Heart right ventricle (tissue), 16 donors: ENCODE data around the gene EMC1. TPM values are rescaled to one million over a fixed set of nuclear protein-coding genes. Genes with fewer than 3 reads are reported as not detected.

Experiments used
- ATAC-seq, 8 donors: fragments of 200-7000 bp; cut with Tn5 transposase; one replicate each; pipeline ENCODE4 v1.9.1; 2020; ENCODE audit warnings: mild to moderate bottlenecking in 8 of 8, moderate library complexity in 8 of 8, moderate number of reproducible peaks in 1 of 8
- DNase-seq, 2 donors: peaks; one replicate each; pipeline ENCODE4 v3.0.0-alpha.2; 2020
- H3K27ac ChIP-seq, 10 donors: fragments of 200-600 bp; sonication (generic) in 2 of 10; one replicate each; pipeline versions ENCODE4 v1.5.0 to v1.8.0; 2020 to 2022; ENCODE audit warnings: mild to moderate bottlenecking in 3 of 10
- H3K27me3 ChIP-seq, 7 donors: fragments of 200-600 bp; one replicate each; pipeline ENCODE4 v1.8.0; 2021 to 2022; ENCODE audit warnings: mild to moderate bottlenecking in 2 of 7
- H3K36me3 ChIP-seq, 9 donors: fragments of 200-600 bp; sonication (generic) in 1 of 9; one replicate each; pipeline versions ENCODE4 v1.5.0 to v1.8.0; 2020 to 2022; ENCODE audit warnings: mild to moderate bottlenecking in 2 of 9
- H3K4me1 ChIP-seq, 9 donors: fragments of 200-600 bp; sonication (generic) in 1 of 9; one replicate each; pipeline versions ENCODE4 v1.5.0 to v1.8.0; 2020 to 2022; ENCODE audit warnings: mild to moderate bottlenecking in 4 of 9
- H3K4me3 ChIP-seq, 10 donors: fragments of 200-600 bp; sonication (generic) in 2 of 10; one replicate each; pipeline versions ENCODE4 v1.5.0 to v1.8.0; 2020 to 2022; ENCODE audit warnings: mild to moderate bottlenecking in 7 of 10, moderate library complexity in 2 of 10
- H3K9me3 ChIP-seq, 11 donors: fragments of 200-600 bp in 10 of 11; sonication (generic) in 2 of 11; one replicate each; pipeline versions ENCODE4 v1.5.0 to v1.8.0; 2013 to 2022; ENCODE audit warnings: mild to moderate bottlenecking in 2 of 11, control low read depth in 1 of 11, moderate library complexity in 1 of 11
- WGBS, 2 donors: extraction: QIAGEN DNeasy Blood & Tissue Kit; methylation state at CpG; one replicate each; pipeline ENCODE4 v1.1.7; 2013; ENCODE audit warnings: inconsistent platforms in 1 of 2; 5-methylcytosine and 5-hydroxymethylcytosine counted together
- intact Hi-C, 10 donors: fragments of 100-400 bp; cut with DNase I; formaldehyde crosslinking; loops; one replicate each; pipeline versions ENCODE4 v1.11.1 to v1.14.2; 2022
- polyA plus RNA-seq, 2 donors: library from polyadenylated mRNA; stranded (reverse); fragments of 200-250 nt; gene quantifications; one replicate each; pipeline ENCODE4 v1.2.3, GENCODE V29; 2013
- total RNA-seq, 10 donors: library from RNA; stranded (reverse); fragmentation: NEBNext Ultra II Directional in 3 of 10; extraction: Animal tissue kit (Norgen Biotek cat#: 25700) in 3 of 10; gene quantifications; one replicate each; pipeline versions ENCODE4 v1.2.1 to v1.2.4, GENCODE V29; 2021 to 2023
- TF ChIP-seq, protein P1 (sequence below), 9 donors: fragments of 200-600 bp; sonication (generic) in 2 of 9; IDR thresholded peaks; one replicate each; pipeline versions ENCODE4 v1.5.0 to v1.8.0; 2021 to 2022; ENCODE audit warnings: antibody characterized with exemption in 9 of 9, mild to moderate bottlenecking in 5 of 9, moderate library complexity in 1 of 9
- donor health status: Arrhythmogenic right ventricular cardiomyopathy.
- donor health status: ischemic (EF 13 %, LVEDD 7.1; RV severe dilation, severe dysfunction).
- donor health status: healthy with polysubstance abuse.
- donor health status: DM: no; HTN: yes; CAD: no.
- donor health status: DM: no; HTN: no; CAD: no.
- donor health status: ischemic (EF 25% LVEDD 6.9; RV normal size, moderate dysfunction).
- donor health status: ischemic (EF 25% LVEDD 5.7; RV mildly dilated, moderate dysfunction).
- donor health status: healthy.
- donor health status: DM: yes; HTN: yes; CAD: no.
- donor health status: Ischemic cardiomyopathy.
- donor health status: ischemic (EF 35%, LVEDD 5.7; RV mildly dilated, moderate dysfunction).
- donor health status: nonischemic (EF 11% LVEDD 7.7; RV severe dilation, severe dysfunction).
- donor health status: DM: yes; HTN: yes; CAD: no.
- donor health status: PGD.
- donor health status: ischemic (EF 29% LVEDD 5.4; RV normal size, mild dysfunction).
- donor health status: nonischemic (EF 23%, LVEDD 6.1; RV moderate dilation, normal function).

EMC1 gene
- total and polyA plus RNA-seq, 12 donors: 14.9 to 33.2 (median 27.3) TPM

DNA sequence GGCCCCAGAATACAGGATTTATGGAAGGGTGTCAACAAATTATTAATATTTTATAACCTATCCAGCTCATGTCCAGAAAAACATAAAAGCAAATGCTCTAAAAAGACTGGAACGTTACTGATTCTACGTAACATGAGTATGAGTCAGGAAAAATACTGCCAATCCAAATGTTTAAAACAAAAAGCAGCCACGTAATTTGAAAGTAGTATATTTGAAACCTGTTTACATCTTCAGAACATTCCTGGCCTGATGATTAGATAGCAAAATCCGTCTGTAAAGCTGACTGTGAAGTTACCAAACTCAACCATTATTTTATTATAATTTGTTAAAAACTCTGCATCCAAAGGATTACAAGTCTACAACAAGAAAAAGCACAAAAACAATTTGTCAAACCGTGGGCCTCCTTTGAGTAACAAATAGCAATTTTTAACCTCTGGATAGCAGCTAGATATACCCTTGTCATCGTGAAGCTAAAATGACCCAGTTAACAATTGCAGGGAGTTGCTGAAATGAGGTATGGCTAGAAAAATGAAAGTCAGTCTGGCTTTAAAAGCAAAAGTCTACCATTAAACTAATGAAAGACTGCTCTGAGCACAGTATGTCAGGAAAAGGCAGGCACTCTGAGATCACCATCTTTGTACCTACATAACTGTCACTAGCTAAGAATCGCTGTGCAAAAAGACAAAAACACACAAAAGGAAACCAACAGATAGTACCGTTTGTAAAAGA, 42.5 kb downstream of the EMC1 start:
- TF ChIP-seq, protein P1, sequence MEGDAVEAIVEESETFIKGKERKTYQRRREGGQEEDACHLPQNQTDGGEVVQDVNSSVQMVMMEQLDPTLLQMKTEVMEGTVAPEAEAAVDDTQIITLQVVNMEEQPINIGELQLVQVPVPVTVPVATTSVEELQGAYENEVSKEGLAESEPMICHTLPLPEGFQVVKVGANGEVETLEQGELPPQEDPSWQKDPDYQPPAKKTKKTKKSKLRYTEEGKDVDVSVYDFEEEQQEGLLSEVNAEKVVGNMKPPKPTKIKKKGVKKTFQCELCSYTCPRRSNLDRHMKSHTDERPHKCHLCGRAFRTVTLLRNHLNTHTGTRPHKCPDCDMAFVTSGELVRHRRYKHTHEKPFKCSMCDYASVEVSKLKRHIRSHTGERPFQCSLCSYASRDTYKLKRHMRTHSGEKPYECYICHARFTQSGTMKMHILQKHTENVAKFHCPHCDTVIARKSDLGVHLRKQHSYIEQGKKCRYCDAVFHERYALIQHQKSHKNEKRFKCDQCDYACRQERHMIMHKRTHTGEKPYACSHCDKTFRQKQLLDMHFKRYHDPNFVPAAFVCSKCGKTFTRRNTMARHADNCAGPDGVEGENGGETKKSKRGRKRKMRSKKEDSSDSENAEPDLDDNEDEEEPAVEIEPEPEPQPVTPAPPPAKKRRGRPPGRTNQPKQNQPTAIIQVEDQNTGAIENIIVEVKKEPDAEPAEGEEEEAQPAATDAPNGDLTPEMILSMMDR (IDR thresholded peaks at IDR 0.05): no peak
- Histone ChIP-seq H3K27ac (peak overlapping the region in 9 of 10 donors; percentile 90 to 97 (median 95)), H3K4me1 (peaks cover 15 to 84% (median 73%) of the 10 kb centered on the region in 9 donors), H3K27me3 (no peaks in the 10 kb centered on the region), H3K4me3 (peak overlapping the region; percentile 70 to 94 (median 90)), H3K9me3 (no peaks in the 10 kb centered on the region), H3K36me3 (peaks cover 0 to 12% (median 0%) of the 10 kb centered on the region in 9 donors)
- no peak for ATAC-seq
- 17% methylated on average over 8 of the region's 8 CpGs for WGBS, 2 donors
- DNase-seq: no peak
- intact Hi-C loops: no loop called here

DNA sequence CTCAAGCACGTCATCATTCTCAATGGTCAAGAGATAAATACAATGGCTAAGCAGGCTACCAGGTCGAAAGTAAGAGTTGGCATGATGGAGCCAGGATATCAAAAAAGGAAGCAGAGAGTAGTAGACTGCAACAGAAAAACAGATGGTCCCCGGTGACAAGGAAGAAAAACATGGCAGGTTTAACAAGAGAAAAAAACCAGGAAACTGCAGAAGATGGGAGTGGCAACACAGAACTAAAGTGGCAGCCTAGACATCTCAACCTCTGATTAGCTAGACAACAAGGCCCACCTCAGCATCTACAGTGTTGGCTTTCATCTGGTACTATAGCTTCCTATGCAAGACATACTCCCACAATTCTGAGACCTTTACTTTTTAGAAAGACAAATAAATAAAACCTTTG, 44.4 kb downstream of the EMC1 start:
- Histone ChIP-seq H3K9me3 (no peaks in the 10 kb centered on the region), H3K36me3 (peaks cover 0 to 7% (median 0%) of the 10 kb centered on the region in 9 donors), H3K4me1 (peaks cover 15 to 87% (median 82%) of the 10 kb centered on the region in 9 donors), H3K27ac (peak overlapping the region in 3 of 10 donors; percentile 36 to 97 (median 94)), H3K4me3 (no peak overlapping the region), H3K27me3 (no peaks in the 10 kb centered on the region)
- 25 to 42% methylated on average over 3 of the region's 3 CpGs for WGBS, 2 donors
- intact Hi-C loops: no loop called here
- no peak for ATAC-seq
- no peak for DNase-seq
- TF ChIP-seq, protein P1 (IDR thresholded peaks at IDR 0.05): no peak

GRCh38 chr1:19205845-19206244, 45.5 kb downstream of the EMC1 start:
- Histone ChIP-seq H3K27me3 (no peaks in the 10 kb centered on the region), H3K9me3 (no peaks in the 10 kb centered on the region), H3K4me1 (peaks cover 14 to 87% (median 79%) of the 10 kb centered on the region in 9 donors), H3K36me3 (peaks cover 0 to 18% (median 5%) of the 10 kb centered on the region in 9 donors), H3K4me3 (no peak overlapping the region), H3K27ac (peak overlapping the region in 1 of 10 donors; percentile 16)
- TF ChIP-seq, protein P1 (IDR thresholded peaks at IDR 0.05): no peak
- WGBS, 2 donors: 36 to 41% methylated on average over 5 of the region's 5 CpGs
- intact Hi-C loops: no loop called here
- ATAC-seq: no peak
- DNase-seq: no peak

DNA sequence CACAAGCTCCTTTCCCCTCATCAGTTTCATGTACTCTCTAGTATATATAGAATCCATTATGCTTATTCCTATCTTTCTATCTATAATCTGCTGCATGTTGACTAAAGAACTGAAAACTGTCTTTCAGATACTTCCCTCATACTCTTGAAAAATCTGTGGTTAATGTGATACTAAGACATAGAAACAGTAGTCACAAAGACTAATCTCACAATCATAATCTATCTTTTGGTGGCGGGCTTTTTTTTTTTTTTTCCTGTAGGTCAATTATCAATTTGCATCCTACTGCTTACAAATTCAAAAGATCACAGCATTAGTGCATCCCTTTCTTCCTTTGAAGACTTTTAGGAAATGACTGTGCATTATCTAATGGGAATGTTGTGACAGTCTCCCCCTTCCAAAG, 45.9 kb downstream of the EMC1 start:
- WGBS, 2 donors: 98 to 100% methylated on average over 1 of the region's 1 CpG
- TF ChIP-seq, protein P1 (IDR thresholded peaks at IDR 0.05): no peak
- Histone ChIP-seq H3K4me3 (no peak overlapping the region), H3K4me1 (peaks cover 12 to 88% (median 76%) of the 10 kb centered on the region in 9 donors), H3K36me3 (peaks cover 0 to 22% (median 5%) of the 10 kb centered on the region in 9 donors), H3K9me3 (no peaks in the 10 kb centered on the region), H3K27me3 (no peaks in the 10 kb centered on the region), H3K27ac (no peak overlapping the region)
- ATAC-seq (no peak), DNase-seq (no peak)
- intact Hi-C loops: no loop called here
